ENCODE data around the gene PI4KA.
"Not testable (repeated sequence)": the region's sequence is repeated elsewhere in the genome, so short reads cannot be mapped to it uniquely, and the experiment has no call there.

DNA sequence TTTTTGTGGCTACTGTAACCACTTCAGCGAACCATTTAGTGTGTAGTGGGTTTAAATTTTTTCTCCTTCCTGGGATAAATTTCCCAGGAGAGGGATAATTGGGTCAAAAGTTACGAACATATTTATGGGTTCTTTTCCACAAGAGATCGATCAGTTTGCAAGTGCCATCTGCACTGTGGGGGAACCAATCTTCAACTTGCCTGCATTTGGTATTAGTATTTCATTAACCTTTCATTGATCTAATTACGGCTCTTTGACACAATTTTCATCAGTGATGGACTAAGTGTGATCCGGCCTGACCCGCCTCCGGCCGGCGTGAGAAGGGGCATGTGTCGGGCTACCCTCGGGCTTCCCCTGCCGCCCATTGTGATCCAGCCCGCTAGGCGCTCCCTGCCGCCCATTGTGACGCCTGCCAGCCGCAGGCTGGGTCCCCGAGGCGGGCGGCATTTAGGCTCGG lies 156.9 kb downstream of the PI4KA start:
- not testable (repeated sequence) for TF ChIP-seq POLR2A (IDR thresholded peaks at IDR 0.05; ENCODE audit: low read depth, low read length); POLR2AphosphoS5 (IDR thresholded peaks at IDR 0.05; ENCODE audit: low read depth, low read length); TAF1 (IDR thresholded peaks at IDR 0.05; ENCODE audit: borderline replicate concordance, low read depth, low read length)

All from GM12892 (cell line).